Measurements from ENCODE around the gene EIPR1.
A peak's percentile ranks its signal among the peaks of the same experiment; 100 is the strongest.

Gene EIPR1

GRCh38 chr2:3377612-3378432 is at the start of gene EIPR1:
Gene EIPR1 (minus strand): TSS chr2:3377818. CDS start chr2:3377689, 129 bp downstream.
- peaks cover 20% of the 10 kb centered on the region for H3K36me3 Mint-ChIP-seq
- peak; percentile 98 for DNase-seq
- peaks cover 2% of the 10 kb centered on the region for H3K9me3 Mint-ChIP-seq
- CTCF ChIA-PET: no interaction called here
- peak within 1 kb of the TSS; percentile 94 for H3K4me3 Mint-ChIP-seq
- H3K27ac Mint-ChIP-seq: peak within 1 kb of the TSS; percentile 98
- peaks cover 55% of the 10 kb centered on the region for H3K4me1 Mint-ChIP-seq
- no peaks in the 10 kb centered on the region for H3K27me3 Mint-ChIP-seq

- peaks cover 25% of the 10 kb centered on the region for H3K36me3 Mint-ChIP-seq
- CTCF ChIA-PET: interaction anchor here (0.8 to 1.6 kb wide), 3 partner anchors 35 to 354 kb away, joined by 3 to 5 read pairs (median 3); no protein-coding TSS in a partner anchor
- H3K27ac Mint-ChIP-seq: no peak overlapping the region
- no peaks in the 10 kb centered on the region for H3K9me3 Mint-ChIP-seq
- H3K27me3 Mint-ChIP-seq: no peaks in the 10 kb centered on the region
- no peak overlapping the region for H3K4me3 Mint-ChIP-seq
- no peak for DNase-seq
- H3K4me1 Mint-ChIP-seq: no peaks in the 10 kb centered on the region
Measured at GRCh38 chr2:3427272-3427671, 49.7 kb upstream of the EIPR1 start.

GRCh38 chr2:3426615-3427014 is 49.0 kb upstream of the EIPR1 start:
- Mint-ChIP-seq H3K4me1 (no peaks in the 10 kb centered on the region), H3K9me3 (no peaks in the 10 kb centered on the region), H3K36me3 (peaks cover 25% of the 10 kb centered on the region), H3K4me3 (no peak overlapping the region), H3K27ac (no peak overlapping the region), H3K27me3 (no peaks in the 10 kb centered on the region)
- CTCF ChIA-PET: interaction anchor here (0.8 to 1.6 kb wide), 4 partner anchors 36 to 354 kb away, joined by 3 to 5 read pairs (median 3); no protein-coding TSS in a partner anchor
- no peak for DNase-seq

- DNase-seq: no peak
- Mint-ChIP-seq H3K4me1 (no peaks in the 10 kb centered on the region), H3K9me3 (no peaks in the 10 kb centered on the region), H3K27me3 (no peaks in the 10 kb centered on the region), H3K4me3 (no peak overlapping the region), H3K36me3 (peaks cover 25% of the 10 kb centered on the region), H3K27ac (no peak overlapping the region)
- CTCF ChIA-PET: interaction anchor here (0.6 to 3.8 kb wide), 16 partner anchors 9 to 228 kb away, joined by 3 to 33 read pairs (median 4); no protein-coding TSS in a partner anchor
Measured at GRCh38 chr2:3424171-3424795, 46.7 kb upstream of the EIPR1 start.

GRCh38 chr2:3423492-3424170 is 46.0 kb upstream of the EIPR1 start:
- Mint-ChIP-seq H3K4me1 (no peaks in the 10 kb centered on the region), H3K27me3 (no peaks in the 10 kb centered on the region), H3K9me3 (no peaks in the 10 kb centered on the region), H3K36me3 (peaks cover 23% of the 10 kb centered on the region), H3K4me3 (no peak overlapping the region), H3K27ac (no peak overlapping the region)
- DNase-seq: peak; percentile 81
- CTCF ChIA-PET: interaction anchor here (0.6 to 3.8 kb wide), 18 partner anchors 9 to 229 kb away, joined by 3 to 33 read pairs (median 4); no protein-coding TSS in a partner anchor

- Mint-ChIP-seq H3K4me3 (no peak overlapping the region), H3K36me3 (peaks cover 23% of the 10 kb centered on the region), H3K4me1 (no peaks in the 10 kb centered on the region), H3K27ac (peak overlapping the region; percentile 7), H3K27me3 (no peaks in the 10 kb centered on the region), H3K9me3 (no peaks in the 10 kb centered on the region)
- DNase-seq: no peak
- CTCF ChIA-PET: interaction anchor here (0.6 to 3.8 kb wide), 8 partner anchors 8 to 230 kb away, joined by 3 to 33 read pairs (median 4); no protein-coding TSS in a partner anchor
Measured at GRCh38 chr2:3422161-3422779, 44.7 kb upstream of the EIPR1 start.

- no peak for DNase-seq
- no peak overlapping the region for H3K27ac Mint-ChIP-seq
- CTCF ChIA-PET: interaction anchor here (2.5 to 3.8 kb wide), 2 partner anchors 19 to 41 kb away, joined by 15 to 33 read pairs; no protein-coding TSS in a partner anchor
- H3K27me3 Mint-ChIP-seq: no peaks in the 10 kb centered on the region
- no peak overlapping the region for H3K4me3 Mint-ChIP-seq
- peaks cover 18% of the 10 kb centered on the region for H3K36me3 Mint-ChIP-seq
- H3K4me1 Mint-ChIP-seq: no peaks in the 10 kb centered on the region
- no peaks in the 10 kb centered on the region for H3K9me3 Mint-ChIP-seq
Measured at GRCh38 chr2:3421580-3421979, 44.0 kb upstream of the EIPR1 start.

GRCh38 chr2:3420769-3421397 is 43.3 kb upstream of the EIPR1 start:
- DNase-seq: no peak
- H3K36me3 Mint-ChIP-seq: peaks cover 18% of the 10 kb centered on the region

GRCh38 chr2:3420076-3420768 is 42.6 kb upstream of the EIPR1 start:
- H3K36me3 Mint-ChIP-seq: peaks cover 18% of the 10 kb centered on the region
- H3K9me3 Mint-ChIP-seq: no peaks in the 10 kb centered on the region
- no peaks in the 10 kb centered on the region for H3K27me3 Mint-ChIP-seq
- H3K4me1 Mint-ChIP-seq: no peaks in the 10 kb centered on the region
- no peak for DNase-seq
- H3K4me3 Mint-ChIP-seq: no peak overlapping the region
- H3K27ac Mint-ChIP-seq: peak overlapping the region; percentile 49
- CTCF ChIA-PET: interaction anchor here (1.5 kb wide), 1 partner anchor 8 kb away, joined by 3 read pairs; no protein-coding TSS in a partner anchor

More at GRCh38 chr2:3420769-3421397, 43.3 kb upstream of the EIPR1 start:
- Mint-ChIP-seq H3K27me3 (no peaks in the 10 kb centered on the region), H3K27ac (no peak overlapping the region), H3K9me3 (no peaks in the 10 kb centered on the region), H3K4me1 (no peaks in the 10 kb centered on the region), H3K4me3 (no peak overlapping the region)
- CTCF ChIA-PET: interaction anchor here (2.5 kb wide), 1 partner anchor 42 kb away, joined by 15 read pairs; no protein-coding TSS in a partner anchor

GRCh38 chr2:3418766-3419404 is 41.3 kb upstream of the EIPR1 start:
- Mint-ChIP-seq H3K27ac (no peak overlapping the region), H3K4me3 (no peak overlapping the region), H3K4me1 (no peaks in the 10 kb centered on the region), H3K27me3 (no peaks in the 10 kb centered on the region), H3K9me3 (no peaks in the 10 kb centered on the region), H3K36me3 (peaks cover 18% of the 10 kb centered on the region)
- CTCF ChIA-PET: interaction anchor here (1.5 kb wide), 1 partner anchor 9 kb away, joined by 3 read pairs; no protein-coding TSS in a partner anchor
- no peak for DNase-seq

- H3K36me3 Mint-ChIP-seq: peaks cover 7% of the 10 kb centered on the region
- CTCF ChIA-PET: interaction anchor here (0.9 to 1.1 kb wide), 2 partner anchors 8 to 10 kb away, joined by 3 to 4 read pairs; no protein-coding TSS in a partner anchor
Measured at GRCh38 chr2:3414133-3414860, 36.7 kb upstream of the EIPR1 start.

GRCh38 chr2:3413697-3414096 is 36.1 kb upstream of the EIPR1 start:
- Mint-ChIP-seq H3K27ac (no peak overlapping the region), H3K4me3 (no peak overlapping the region), H3K9me3 (no peaks in the 10 kb centered on the region), H3K27me3 (no peaks in the 10 kb centered on the region), H3K36me3 (peaks cover 7% of the 10 kb centered on the region), H3K4me1 (no peaks in the 10 kb centered on the region)
- CTCF ChIA-PET: interaction anchor here (1.1 kb wide), 1 partner anchor 9 kb away, joined by 4 read pairs; no protein-coding TSS in a partner anchor
- no peak for DNase-seq

More at GRCh38 chr2:3414133-3414860, 36.7 kb upstream of the EIPR1 start:
- no peaks in the 10 kb centered on the region for H3K27me3 Mint-ChIP-seq
- H3K4me1 Mint-ChIP-seq: no peaks in the 10 kb centered on the region
- H3K4me3 Mint-ChIP-seq: no peak overlapping the region
- DNase-seq: no peak
- H3K9me3 Mint-ChIP-seq: no peaks in the 10 kb centered on the region
- no peak overlapping the region for H3K27ac Mint-ChIP-seq

Measured in activated naive CD4-positive, alpha-beta T cell treated with anti-CD3 and anti-CD28 coated beads, Interleukin-2, amount 10 ng/mL, durations not matched to agents 7 days and 5 days (primary cell).